HCT116 (cell line): ENCODE data around the gene KCNA2. TPM values are rescaled to one million over a fixed set of nuclear protein-coding genes. Genes with fewer than 3 reads are reported as not detected.

Experiments
- ATAC-seq: fragments of 200-7000 bp; cut with Tn5 transposase; 2 replicates; pipeline ENCODE4 v1.9.1; 2020; ENCODE audit warnings: mild to moderate bottlenecking, moderate library complexity
- BruUV-seq: library from RNA; stranded (reverse); fragments of 400-500 nt; replicated peaks from 2 replicates; lab custom pipeline; 2021; lab: Mats Ljungman, UMichigan
- CTCF ChIA-PET: fragments of 300-600 bp; sonication (Branson Sonifier 250); formaldehyde crosslinking; loops from one replicate; lab custom pipeline; 2021; ENCODE audit warnings: antibody characterized with exemption; lab: Charles Lee
- POLR2A ChIA-PET: fragments of 300-600, 350-600 bp; sonication (Branson Sonifier 250); formaldehyde crosslinking; loops from one replicate; lab custom pipeline; 2021; ENCODE audit warnings: antibody characterized with exemption; lab: Charles Lee
- RAD21 ChIA-PET, 2 experiments: fragments of 300-600 bp; sonication (Branson Sonifier 250); formaldehyde crosslinking; loops; one replicate each; lab custom pipeline; 2023; ENCODE audit warnings: low total read pairs in 2 of 2; ENCODE audit not compliant: uncharacterized antibody in 2 of 2, unreplicated experiment in 2 of 2, low non-redundant PET in 1 of 2; lab: Charles Lee
- DNase-seq: peaks from one replicate; pipeline ENCODE4 v3.0.0-alpha.2; 2010; ENCODE audit warnings: low read depth, low spot score
- H2AFZ ChIP-seq: fragments of 200-600 bp; shearing (Covaris generic), sonication (generic); 2 replicates; pipeline ENCODE4 v1.6.1; 2017; ENCODE audit warnings: low read depth, mixed run types, mixed read lengths, antibody characterized with exemption, low read length; ENCODE audit not compliant: poor library complexity, severe bottlenecking
- H3K27ac ChIP-seq: 2 replicates; pipeline ENCODE4 v1.5.1; 2012; ENCODE audit warnings: low read depth, low read length
- H3K27me3 ChIP-seq: fragments of 200-600 bp; sonication (generic); 2 replicates; pipeline ENCODE4 v1.6.1; 2016; ENCODE audit warnings: mixed run types, low read length, mixed read lengths; ENCODE audit not compliant: insufficient read depth
- H3K36me3 ChIP-seq, 2 experiments: fragments of 200-500 bp in 1 of 2; fragments of 200-600 bp in 1 of 2; sonication (Bioruptor generic) in 1 of 2; sonication (generic) in 1 of 2; 2 replicates each; pipeline versions ENCODE4 v1.5.1 to v1.6.1; 2014 to 2016; ENCODE audit warnings: low read length in 2 of 2, inconsistent platforms in 1 of 2, mixed read lengths in 1 of 2, mixed run types in 1 of 2; ENCODE audit not compliant: insufficient read depth in 2 of 2, control insufficient read depth in 1 of 2
- H3K4me1 ChIP-seq, 2 experiments: fragments of 200-600 bp in 1 of 2; sonication (generic) in 1 of 2; 2 replicates each; pipeline versions ENCODE4 v1.5.1 to v1.6.1; 2012 to 2017; ENCODE audit warnings: low read length in 2 of 2, inconsistent platforms in 1 of 2, mild to moderate bottlenecking in 1 of 2, mixed read lengths in 1 of 2, mixed run types in 1 of 2, moderate library complexity in 1 of 2; ENCODE audit not compliant: insufficient read depth in 2 of 2, control insufficient read depth in 1 of 2
- H3K4me2 ChIP-seq: fragments of 200-600 bp; sonication (generic); 2 replicates; pipeline ENCODE4 v1.6.1; 2017; ENCODE audit warnings: mixed run types, low read length, mixed read lengths
- H3K4me3 ChIP-seq, 2 experiments: fragments of 200-600 bp in 1 of 2; sonication (generic) in 1 of 2; replicated peaks in 1 of 2; 2 replicates each; pipeline ENCODE4 v1.5.1; 2011 to 2016; ENCODE audit warnings: low read length in 2 of 2, control low read depth in 1 of 2, low read depth in 1 of 2, mild to moderate bottlenecking in 1 of 2, mixed read lengths in 1 of 2, mixed run types in 1 of 2
- H3K79me2 ChIP-seq: fragments of 200-600 bp; sonication (generic); 2 replicates; pipeline ENCODE4 v1.6.1; 2017; ENCODE audit warnings: mild to moderate bottlenecking, mixed run types, low read length, moderate library complexity, mixed read lengths; ENCODE audit not compliant: insufficient read depth
- H3K9ac ChIP-seq: fragments of 200-600 bp; sonication (generic); 2 replicates; pipeline ENCODE4 v1.6.1; 2016; ENCODE audit warnings: low read length, mixed read lengths
- H3K9me2 ChIP-seq: fragments of 200-600 bp; sonication (generic), shearing (Covaris generic); 2 replicates; pipeline ENCODE4 v1.6.1; 2017; ENCODE audit warnings: mixed run types, mild to moderate bottlenecking, moderate library complexity; ENCODE audit not compliant: insufficient read depth
- H3K9me3 ChIP-seq, 2 experiments: fragments of 200-500 bp in 1 of 2; fragments of 200-600 bp in 1 of 2; sonication (Bioruptor generic) in 1 of 2; sonication (generic) in 1 of 2; 2 replicates each; pipeline ENCODE4 v1.6.1; 2014 to 2017; ENCODE audit warnings: low read length in 2 of 2, mixed read lengths in 2 of 2, inconsistent platforms in 1 of 2, low read depth in 1 of 2, mild to moderate bottlenecking in 1 of 2, mixed run types in 1 of 2, moderate library complexity in 1 of 2; ENCODE audit not compliant: control insufficient read depth in 1 of 2, insufficient read depth in 1 of 2
- H4K20me1 ChIP-seq: fragments of 200-600 bp; sonication (generic), shearing (Covaris generic); 2 replicates; pipeline ENCODE4 v1.6.1; 2017; ENCODE audit warnings: mixed run types, mild to moderate bottlenecking, moderate library complexity; ENCODE audit not compliant: insufficient read depth
- CBX3 ChIP-seq: IDR thresholded peaks from 2 replicates; pipeline ENCODE4 v1.6.1; 2012; ENCODE audit warnings: low read depth
- CEBPB ChIP-seq: IDR thresholded peaks from 2 replicates; pipeline ENCODE4 v1.6.1; 2012; ENCODE audit warnings: low read depth
- CTCF ChIP-seq, 3 experiments: fragments of 200-600 bp in 1 of 3; sonication (generic) in 1 of 3; IDR thresholded peaks in 2 of 3; conservative IDR thresholded peaks in 1 of 3; 2 replicates each; pipeline ENCODE4 v1.5.1; 2012 to 2017; ENCODE audit warnings: low read depth in 2 of 3, low read length in 2 of 3, antibody characterized with exemption in 1 of 3, borderline replicate concordance in 1 of 3, control low read depth in 1 of 3, mild to moderate bottlenecking in 1 of 3, mixed read lengths in 1 of 3, mixed run types in 1 of 3, moderate library complexity in 1 of 3; ENCODE audit not compliant: insufficient read depth in 1 of 3
- EZH2 ChIP-seq: fragments of 200-600 bp; sonication (generic); IDR thresholded peaks from 2 replicates; pipeline ENCODE4 v1.6.1; 2017; ENCODE audit warnings: antibody characterized with exemption, mixed run types
- FOSL1 ChIP-seq: IDR thresholded peaks from 2 replicates; pipeline ENCODE4 v1.6.1; 2012; ENCODE audit warnings: low read depth
- JUND ChIP-seq: IDR thresholded peaks from 2 replicates; pipeline ENCODE4 v1.6.1; 2012
- POLR2A ChIP-seq: IDR thresholded peaks from 2 replicates; pipeline ENCODE4 v1.7.0; 2011; ENCODE audit warnings: borderline replicate concordance; ENCODE audit not compliant: insufficient read depth, insufficient read length; ENCODE audit errors: extremely low read depth
- POLR2AphosphoS5 ChIP-seq: IDR thresholded peaks from 2 replicates; pipeline ENCODE4 v1.6.1; 2011; ENCODE audit warnings: mild to moderate bottlenecking, low read depth, low read length, moderate library complexity
- RAD21 ChIP-seq: IDR thresholded peaks from 2 replicates; pipeline ENCODE4 v1.6.1; 2012; ENCODE audit warnings: low read depth, mild to moderate bottlenecking
- REST ChIP-seq: IDR thresholded peaks from 2 replicates; pipeline ENCODE4 v1.6.1; 2012; ENCODE audit warnings: low read depth
- SIN3A ChIP-seq: IDR thresholded peaks from 2 replicates; pipeline ENCODE4 v1.6.1; 2012; ENCODE audit warnings: low read depth
- SRF ChIP-seq: IDR thresholded peaks from 2 replicates; pipeline ENCODE4 v1.6.1; 2012; ENCODE audit warnings: low read depth
- TCF7L2 ChIP-seq: IDR thresholded peaks from 2 replicates; pipeline ENCODE4 v1.7.0; 2011; ENCODE audit warnings: borderline replicate concordance, inconsistent platforms; ENCODE audit not compliant: insufficient read depth, insufficient read length; ENCODE audit errors: extremely low read depth
- YY1 ChIP-seq: IDR thresholded peaks from 2 replicates; pipeline ENCODE4 v1.6.1; 2011; ENCODE audit warnings: low read length, low read depth, moderate library complexity, mild to moderate bottlenecking; ENCODE audit not compliant: insufficient replicate concordance; ENCODE audit errors: extremely low read depth
- ZBTB33 ChIP-seq: IDR thresholded peaks from 2 replicates; pipeline ENCODE4 v1.6.1; 2011; ENCODE audit warnings: mild to moderate bottlenecking, low read length, moderate library complexity; ENCODE audit not compliant: insufficient replicate concordance; ENCODE audit errors: extremely low read depth
- ZNF274 ChIP-seq: fragments of 200-500 bp; sonication (Bioruptor generic); IDR thresholded peaks from 2 replicates; pipeline ENCODE4 v1.6.1; 2014; ENCODE audit warnings: mild to moderate bottlenecking, low read depth, low read length, inconsistent platforms
- intact Hi-C: fragments of 100-400 bp; cut with micrococcal nuclease; formaldehyde crosslinking; loops from 2 replicates; pipeline ENCODE4 v1.10.0; 2022
- total RNA-seq: library from RNA; stranded (reverse); gene quantifications from one replicate; pipeline ENCODE4 v1.2.1, GENCODE V29; 2021; ENCODE audit not compliant: unreplicated experiment

The KCNA2 gene
- total RNA-seq, 1 experiment from 2014 or later = not detected

DNA sequence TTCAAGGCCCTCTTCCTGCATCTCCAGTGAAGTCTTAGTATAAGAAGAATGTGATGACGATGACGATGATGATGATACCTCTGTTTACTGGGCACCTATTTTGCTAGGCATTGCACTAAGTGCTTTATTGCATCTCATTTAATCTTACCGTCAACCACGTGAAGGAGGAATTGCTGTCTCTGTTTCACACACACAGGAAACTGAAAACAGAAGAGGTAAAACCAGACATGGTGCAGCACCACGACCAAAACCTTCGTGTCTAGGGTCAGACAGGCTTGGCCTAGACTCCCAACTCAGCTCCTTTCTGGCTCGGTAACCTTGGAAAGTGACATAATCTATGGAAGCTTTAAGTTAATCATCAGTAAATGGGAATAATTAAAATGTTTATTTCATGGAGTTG lies 20.7 kb upstream of the KCNA2 start:
- ChIA-PET RAD21 (no interaction called here), POLR2A (no interaction called here), CTCF (no interaction called here)
- H3K9ac ChIP-seq = no peak overlapping the region
- BruUV-seq = no TSS peak
- H3K4me1 ChIP-seq = 0 out of 4 replicates have a peak, but pooled peaks cover 0 to 3% of the 10 kb centered on the region in 2 experiments
- H3K4me2 ChIP-seq = no peak overlapping the region
- intact Hi-C loops = no loop called here
- TF ChIP-seq YY1 (no peak), EZH2 (no peak), SRF (no peak), TCF7L2 (no peak), SIN3A (no peak), CBX3 (no peak), POLR2AphosphoS5 (no peak), ZNF274 (no peak), RAD21 (no peak), POLR2A (no peak), JUND (no peak), REST (no peak), FOSL1 (no peak), CEBPB (no peak), ZBTB33 (no peak), CTCF (IDR thresholded peaks at IDR 0.05 in 2 of 3, conservative IDR thresholded peaks at IDR 0.05 in 1 of 3; ENCODE audit: borderline replicate concordance in 1 of 3, insufficient read depth in 1 of 3, low read depth in 2 of 3, low read length in 2 of 3) (no peak)
- H3K9me3 ChIP-seq = no peaks in the 10 kb centered on the region
- no peaks in the 10 kb centered on the region for H3K36me3 ChIP-seq
- H3K27ac ChIP-seq = no peak overlapping the region
- H3K79me2 ChIP-seq = no peaks in the 10 kb centered on the region
- DNase-seq (no peak), ATAC-seq (no peak)
- no peak overlapping the region for H3K4me3 ChIP-seq
- no peaks in the 10 kb centered on the region for H4K20me1 ChIP-seq
- H3K9me2 ChIP-seq = no peaks in the 10 kb centered on the region
- peaks cover 6% of the 10 kb centered on the region for H3K27me3 ChIP-seq
- H2AFZ ChIP-seq = no peak overlapping the region
